ENCODE data around the gene SH2D3C. TPM values are rescaled to one million over a fixed set of nuclear protein-coding genes. Genes with fewer than 3 reads are reported as not detected.

Gene SH2D3C
- total and polyA plus RNA-seq, 9 of the 15 experiments (the other 6 are each of a cell fraction or from before 2014, with no cell fraction given) = 0.03 to 1.2 (median 0.22) TPM; not detected in 1

- TF ChIP-seq ZFP30 (CRISPR knock-in tag; IDR thresholded peaks at IDR 0.05; ENCODE audit: borderline replicate concordance) (no peak), ZNF263 (CRISPR knock-in tag; IDR thresholded peaks at IDR 0.05; ENCODE audit: borderline replicate concordance) (peak; percentile 38; the same call in 1 of the 2 replicates)
Observed at GRCh38 chr9:127763918-127764384, 14.5 kb downstream of the SH2D3C start (continued).

GRCh38 chr9:127762111-127762676, 16.3 kb downstream of the SH2D3C start:
- ATAC-seq (peak; percentile 8; the same call in 1 of the 3 replicates), DNase-seq (ENCODE audit: extremely low read depth in 1 of 4, low spot score in 3 of 4) (no peak), FAIRE-seq (no peak)
- no peaks in the 10 kb centered on the region; a peak in 1 of 5 replicates for H3K27me3 ChIP-seq (ENCODE audit: control insufficient read depth in 2 of 2, insufficient read depth in 2 of 2, low read length in 2 of 2)
- in situ Hi-C loops (cut with MboI) (loop anchor here (25.0 kb wide), 1 partner anchor 600 kb away; the partner anchor contains the start of gene URM1), intact Hi-C loops (cut with micrococcal nuclease) (no loop called here)
- peaks cover 21 to 33% of the 10 kb centered on the region in 2 experiments for H3K4me1 ChIP-seq (replicated peaks in 1 of 2; ENCODE audit: control insufficient read depth in 2 of 2, insufficient read depth in 2 of 2, low read length in 2 of 2)
- peak overlapping the region in 1 of 2 experiments; percentile 55; a peak in 2 of 4 replicates for H3K9ac ChIP-seq (ENCODE audit: insufficient read depth in 1 of 2, low read depth in 2 of 2, low read length in 2 of 2)
- no peaks in the 10 kb centered on the region for H3K79me2 ChIP-seq (ENCODE audit: control insufficient read depth, insufficient read depth, low read length)
- POLR2A ChIA-PET = interaction anchor here (0.5 to 1.4 kb wide), 5 partner anchors 9 to 145 kb away, joined by 3 to 5 read pairs (median 4); no protein-coding TSS in a partner anchor
- BruUV-seq (replicated peaks) = no TSS peak
- WGBS (ENCODE audit: insufficient coverage, low coverage, missing lambda C conversion rate) = 10% methylated on average over 15 of the region's 16 CpGs
- TF ChIP-seq, protein P1, sequence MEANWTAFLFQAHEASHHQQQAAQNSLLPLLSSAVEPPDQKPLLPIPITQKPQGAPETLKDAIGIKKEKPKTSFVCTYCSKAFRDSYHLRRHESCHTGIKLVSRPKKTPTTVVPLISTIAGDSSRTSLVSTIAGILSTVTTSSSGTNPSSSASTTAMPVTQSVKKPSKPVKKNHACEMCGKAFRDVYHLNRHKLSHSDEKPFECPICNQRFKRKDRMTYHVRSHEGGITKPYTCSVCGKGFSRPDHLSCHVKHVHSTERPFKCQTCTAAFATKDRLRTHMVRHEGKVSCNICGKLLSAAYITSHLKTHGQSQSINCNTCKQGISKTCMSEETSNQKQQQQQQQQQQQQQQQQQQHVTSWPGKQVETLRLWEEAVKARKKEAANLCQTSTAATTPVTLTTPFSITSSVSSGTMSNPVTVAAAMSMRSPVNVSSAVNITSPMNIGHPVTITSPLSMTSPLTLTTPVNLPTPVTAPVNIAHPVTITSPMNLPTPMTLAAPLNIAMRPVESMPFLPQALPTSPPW (CRISPR knock-in tag; IDR thresholded peaks at IDR 0.05) = peak; percentile 49; the same call in 1 of the 2 replicates
- TF ChIP-seq CTBP1 (IDR thresholded peaks at IDR 0.05; ENCODE audit: borderline replicate concordance) (peak; percentile 79; the same call in 1 of the 2 replicates), RCOR1 (IDR thresholded peaks at IDR 0.05; ENCODE audit: borderline replicate concordance in 1 of 2, low read depth in 2 of 2, low read length in 2 of 2) (peak in 1 of 2 experiments; percentile 69; a peak in 1 of 4 replicates), GATA2 (CRISPR knock-in tag; IDR thresholded peaks at IDR 0.05) (0 out of 2 replicates have a peak, but pooled peaks have one; percentile 3), TFAP4 (CRISPR knock-in tag; IDR thresholded peaks at IDR 0.05; ENCODE audit: borderline replicate concordance) (peak; percentile 39; the same call in 1 of the 2 replicates), MAZ (CRISPR knock-in tag; conservative IDR thresholded peaks at IDR 0.05 in 1 of 2, IDR thresholded peaks at IDR 0.05 in 1 of 2) (peak in 1 of 2 experiments; percentile 53; a peak in 1 of 4 replicates), THAP7 (CRISPR knock-in tag; IDR thresholded peaks at IDR 0.05) (no peak), SPI1 (IDR thresholded peaks at IDR 0.05; ENCODE audit: borderline replicate concordance, low read depth, low read length) (peak; percentile 40; the same call in 1 of the 2 replicates)
- TF ChIP-seq, protein P2, sequence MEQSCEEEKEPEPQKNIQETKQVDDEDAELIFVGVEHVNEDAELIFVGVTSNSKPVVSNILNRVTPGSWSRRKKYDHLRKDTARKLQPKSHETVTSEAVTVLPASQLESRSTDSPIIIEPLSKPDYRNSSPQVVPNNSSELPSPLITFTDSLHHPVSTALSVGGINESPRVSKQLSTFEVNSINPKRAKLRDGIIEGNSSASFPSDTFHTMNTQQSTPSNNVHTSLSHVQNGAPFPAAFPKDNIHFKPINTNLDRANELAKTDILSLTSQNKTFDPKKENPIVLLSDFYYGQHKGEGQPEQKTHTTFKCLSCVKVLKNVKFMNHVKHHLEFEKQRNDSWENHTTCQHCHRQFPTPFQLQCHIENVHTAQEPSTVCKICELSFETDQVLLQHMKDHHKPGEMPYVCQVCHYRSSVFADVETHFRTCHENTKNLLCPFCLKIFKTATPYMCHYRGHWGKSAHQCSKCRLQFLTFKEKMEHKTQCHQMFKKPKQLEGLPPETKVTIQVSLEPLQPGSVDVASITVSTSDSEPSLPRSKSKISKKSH (CRISPR knock-in tag; IDR thresholded peaks at IDR 0.05) = no peak
- TF ChIP-seq, protein P3, sequence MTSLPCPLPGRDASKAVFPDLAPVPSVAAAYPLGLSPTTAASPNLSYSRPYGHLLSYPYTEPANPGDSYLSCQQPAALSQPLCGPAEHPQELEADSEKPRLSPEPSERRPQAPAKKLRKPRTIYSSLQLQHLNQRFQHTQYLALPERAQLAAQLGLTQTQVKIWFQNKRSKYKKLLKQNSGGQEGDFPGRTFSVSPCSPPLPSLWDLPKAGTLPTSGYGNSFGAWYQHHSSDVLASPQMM (CRISPR knock-in tag; IDR thresholded peaks at IDR 0.05) = no peak
- H3K9me1 ChIP-seq (ENCODE audit: control insufficient read depth, insufficient read depth, low read length) = peaks cover 3% of the 10 kb centered on the region
- no peaks in the 10 kb centered on the region for H3K9me3 ChIP-seq (replicated peaks; ENCODE audit: control insufficient read depth, insufficient read depth, low read depth, low read length)
- peak overlapping the region; percentile 62 for H2AFZ ChIP-seq (ENCODE audit: low read depth, low read length)
- H3K4me3 ChIP-seq = no peak overlapping the region
- no peaks in the 10 kb centered on the region for H3K36me3 ChIP-seq (ENCODE audit: control insufficient read depth, insufficient read depth, low read length)
- no peak overlapping the region for H3K27ac ChIP-seq (ENCODE audit: extremely low read depth, low read depth, low read length)
- no peaks in the 10 kb centered on the region; the same call in 1 of the 2 replicates for H4K20me1 ChIP-seq (replicated peaks; ENCODE audit: control insufficient read depth, insufficient read depth, low read length)
- CTCF ChIA-PET (ENCODE audit: low intra/inter-chr PET ratio) = no interaction called here
- peak overlapping the region; percentile 49 for H3K4me2 ChIP-seq (ENCODE audit: insufficient read depth, low read length)

Measured in K562 (cell line).